H9 (cell line): ENCODE results near the gene AP2A2. TPM values are rescaled to one million over a fixed set of nuclear protein-coding genes. Genes with fewer than 3 reads are reported as not detected.
A peak's percentile ranks its signal among the peaks of the same experiment; 100 is the strongest.

Experiments used
- DNase-seq: peaks from one replicate; pipeline ENCODE4 v3.0.0-alpha.2; 2017
- H2AFZ ChIP-seq: one replicate; pipeline ENCODE4 v1.6.1; 2013; ENCODE audit warnings: mild to moderate bottlenecking, low read length, control low read depth, moderate library complexity
- H2AK5ac ChIP-seq: 2 replicates; pipeline ENCODE4 v1.6.1; 2013; ENCODE audit warnings: low read length, control low read depth, mixed read lengths; ENCODE audit not compliant: insufficient read length
- H2BK120ac ChIP-seq: one replicate; pipeline ENCODE4 v1.6.1; 2013; ENCODE audit warnings: low read depth, mild to moderate bottlenecking, low read length, control low read depth, inconsistent platforms; ENCODE audit not compliant: poor library complexity, severe bottlenecking
- H2BK12ac ChIP-seq: 2 replicates; pipeline ENCODE4 v1.6.1; 2013; ENCODE audit warnings: low read length, control low read depth, mixed read lengths, low read depth; ENCODE audit not compliant: insufficient read length
- H2BK15ac ChIP-seq: 2 replicates; pipeline ENCODE4 v1.6.1; 2013; ENCODE audit warnings: low read depth, low read length, control low read depth
- H2BK20ac ChIP-seq: one replicate; pipeline ENCODE4 v1.6.1; 2013; ENCODE audit warnings: low read depth, mild to moderate bottlenecking, low read length, control low read depth, inconsistent platforms; ENCODE audit not compliant: poor library complexity, severe bottlenecking
- H2BK5ac ChIP-seq: 2 replicates; pipeline ENCODE4 v1.6.1; 2013; ENCODE audit warnings: low read length, control low read depth, mixed read lengths; ENCODE audit not compliant: insufficient read length
- H3K14ac ChIP-seq: 2 replicates; pipeline ENCODE4 v1.6.1; 2013; ENCODE audit warnings: low read length, control low read depth; ENCODE audit not compliant: insufficient read depth
- H3K18ac ChIP-seq: 2 replicates; pipeline ENCODE4 v1.6.1; 2013; ENCODE audit warnings: low read depth, mild to moderate bottlenecking, mixed read lengths, low read length, control low read depth; ENCODE audit not compliant: insufficient read length
- H3K23ac ChIP-seq: 2 replicates; pipeline ENCODE4 v1.6.1; 2013; ENCODE audit warnings: low read length, control low read depth, mixed read lengths, low read depth; ENCODE audit not compliant: insufficient read length
- H3K23me2 ChIP-seq: 2 replicates; pipeline ENCODE4 v1.6.1; 2013; ENCODE audit warnings: low read depth, mild to moderate bottlenecking, mixed read lengths, low read length, control low read depth; ENCODE audit not compliant: insufficient read length, poor library complexity, severe bottlenecking
- H3K27ac ChIP-seq: 2 replicates; pipeline ENCODE4 v1.5.1; 2013; ENCODE audit warnings: low read length, control low read depth, mixed read lengths, low read depth; ENCODE audit not compliant: insufficient read length
- H3K27me3 ChIP-seq: 2 replicates; pipeline ENCODE4 v1.6.1; 2013; ENCODE audit warnings: low read length, control low read depth, inconsistent platforms; ENCODE audit not compliant: insufficient read depth
- H3K4ac ChIP-seq: 2 replicates; pipeline ENCODE4 v1.6.1; 2013; ENCODE audit warnings: low read depth, mild to moderate bottlenecking, control low read depth, inconsistent platforms, low read length, moderate library complexity
- H3K4me1 ChIP-seq: 2 replicates; pipeline ENCODE4 v1.6.1; 2013; ENCODE audit warnings: low read length, control low read depth, inconsistent platforms; ENCODE audit not compliant: insufficient read depth
- H3K4me2 ChIP-seq: 2 replicates; pipeline ENCODE4 v1.6.1; 2013; ENCODE audit warnings: low read length, control low read depth, mixed read lengths; ENCODE audit not compliant: insufficient read length, insufficient read depth
- H3K56ac ChIP-seq: 2 replicates; pipeline ENCODE4 v1.6.1; 2013; ENCODE audit warnings: low read depth, mild to moderate bottlenecking, mixed read lengths, low read length, control low read depth; ENCODE audit not compliant: insufficient read length
- H3K79me1 ChIP-seq: 2 replicates; pipeline ENCODE4 v1.6.1; 2013; ENCODE audit warnings: low read depth, mild to moderate bottlenecking, moderate library complexity, low read length, control low read depth, inconsistent platforms; ENCODE audit not compliant: insufficient read depth, poor library complexity, severe bottlenecking
- H3K79me2 ChIP-seq: 2 replicates; pipeline ENCODE4 v1.6.1; 2013; ENCODE audit warnings: low read length, control low read depth, inconsistent platforms; ENCODE audit not compliant: insufficient read depth
- H3K9ac ChIP-seq: 2 replicates; pipeline ENCODE4 v1.6.1; 2013; ENCODE audit warnings: low read length, control low read depth, mixed read lengths; ENCODE audit not compliant: insufficient read length; ENCODE audit errors: extremely low read depth
- H3K9me3 ChIP-seq: one replicate; pipeline ENCODE4 v1.6.1; 2013; ENCODE audit warnings: low read depth, low read length, inconsistent platforms; ENCODE audit not compliant: control insufficient read depth
- H3T11ph ChIP-seq: one replicate; pipeline ENCODE4 v1.6.1; 2013; ENCODE audit warnings: mild to moderate bottlenecking, low read length, control low read depth, inconsistent platforms
- H4K20me1 ChIP-seq: one replicate; pipeline ENCODE4 v1.6.1; 2013; ENCODE audit not compliant: control insufficient read depth, insufficient read length, insufficient read depth
- H4K5ac ChIP-seq: 2 replicates; pipeline ENCODE4 v1.6.1; 2013; ENCODE audit warnings: low read depth, mild to moderate bottlenecking, mixed read lengths, low read length, control low read depth; ENCODE audit not compliant: insufficient read length
- H4K8ac ChIP-seq: replicated peaks from 2 replicates; pipeline ENCODE4 v1.6.1; 2013; ENCODE audit warnings: low read length, control low read depth, mixed read lengths, low read depth; ENCODE audit not compliant: insufficient read length
- H4K91ac ChIP-seq: 2 replicates; pipeline ENCODE4 v1.6.1; 2013; ENCODE audit warnings: low read depth, mild to moderate bottlenecking, moderate library complexity, mixed read lengths, low read length, control low read depth; ENCODE audit not compliant: insufficient read length
- H3K27ac Mint-ChIP-seq, 3 experiments: 2 replicates in 2 of 3; 3 replicates in 1 of 3; pipeline ENCODE4 v1.8.0; 2020 to 2021; ENCODE audit warnings: mixed read lengths in 3 of 3, mild to moderate bottlenecking in 1 of 3, moderate library complexity in 1 of 3
- H3K27me3 Mint-ChIP-seq: 2 replicates; pipeline ENCODE4 v1.8.0; 2021; ENCODE audit warnings: low read depth, mild to moderate bottlenecking, moderate library complexity, mixed read lengths
- H3K36me3 Mint-ChIP-seq, 3 experiments: 2 replicates in 2 of 3; 3 replicates in 1 of 3; pipeline ENCODE4 v1.8.0; 2020 to 2021; ENCODE audit warnings: low read depth in 3 of 3, mixed read lengths in 3 of 3; ENCODE audit not compliant: insufficient read depth in 1 of 3
- H3K4me1 Mint-ChIP-seq, 2 experiments: 2 replicates each; pipeline ENCODE4 v1.8.0; 2020; ENCODE audit warnings: mixed read lengths in 2 of 2
- H3K4me3 Mint-ChIP-seq, 2 experiments: 2 replicates in 1 of 2; 3 replicates in 1 of 2; pipeline ENCODE4 v1.8.0; 2020 to 2021; ENCODE audit warnings: mild to moderate bottlenecking in 2 of 2, mixed read lengths in 2 of 2, moderate library complexity in 1 of 2
- H3K9me3 Mint-ChIP-seq, 2 experiments: 2 replicates in 1 of 2; 3 replicates in 1 of 2; pipeline ENCODE4 v1.8.0; 2020; ENCODE audit warnings: mild to moderate bottlenecking in 2 of 2, mixed read lengths in 2 of 2, moderate library complexity in 1 of 2
- CTCF ChIP-seq: fragments of 200-600 bp; sonication (generic); conservative IDR thresholded peaks from 3 replicates; pipeline ENCODE4 v1.8.0; 2021; ENCODE audit warnings: antibody characterized with exemption, mild to moderate bottlenecking
- WGBS: extraction: QIAGEN DNeasy Blood & Tissue Kit; methylation state at CpG from one replicate; pipeline ENCODE4 v1.1.7; 2013; ENCODE audit warnings: missing lambda C conversion rate, low lambda C conversion rate, mixed read lengths; ENCODE audit not compliant: insufficient read length; ENCODE audit errors: extremely low coverage; 5-methylcytosine and 5-hydroxymethylcytosine counted together
- total RNA-seq: library from RNA; stranded (reverse); gene quantifications from 2 replicates; pipeline ENCODE4 v1.2.1, GENCODE V29; 2021

Gene AP2A2
- total RNA-seq, 1 experiment from 2014 or later: 53.7 TPM

GRCh38 chr11:1057806-1058205 is 132.1 kb downstream of the AP2A2 start:
- Histone ChIP-seq H3K9me3 (no peaks in the 10 kb centered on the region), H3K18ac (no peak overlapping the region), H3K4ac (no peak overlapping the region), H3K4me1 (no peaks in the 10 kb centered on the region), H4K91ac (no peak overlapping the region), H3K79me1 (no peaks in the 10 kb centered on the region), H3K23me2 (no peaks in the 10 kb centered on the region), H3K4me2 (no peak overlapping the region), H2BK20ac (no peak overlapping the region), H3K23ac (no peak overlapping the region), H4K5ac (no peak overlapping the region), H2BK120ac (no peak overlapping the region), H3K27me3 (no peaks in the 10 kb centered on the region), H3K27ac (no peak overlapping the region), H2BK5ac (no peak overlapping the region), H3K56ac (no peak overlapping the region), H3K9ac (no peak overlapping the region), H2AFZ (no peak overlapping the region), H3K79me2 (no peaks in the 10 kb centered on the region), H4K8ac (no peak overlapping the region), H2BK12ac (no peak overlapping the region), H3K14ac (no peak overlapping the region), H2BK15ac (no peak overlapping the region), H4K20me1 (no peaks in the 10 kb centered on the region), H2AK5ac (no peak overlapping the region), H3T11ph (no peak overlapping the region)
- Mint-ChIP-seq H3K27me3 (peaks cover 22% of the 10 kb centered on the region), H3K9me3 (peaks cover 10 to 14% of the 10 kb centered on the region in 2 experiments), H3K4me3 (no peak overlapping the region), H3K4me1 (peaks cover 3 to 13% of the 10 kb centered on the region in 2 experiments), H3K27ac (peak overlapping the region in 1 of 3 experiments; percentile 7; a peak in 1 of 7 replicates), H3K36me3 (no peaks in the 10 kb centered on the region; a peak in 1 of 7 replicates)
- TF ChIP-seq CTCF: no peak
- no peak for DNase-seq
- no CpG with 5 or more reads among the region's 16 CpGs for WGBS
